Measurements from ENCODE around the gene PPAT. TPM values are rescaled to one million over a fixed set of nuclear protein-coding genes. Genes with fewer than 3 reads are reported as not detected.

The PPAT gene
- total RNA-seq, 2 experiments from 2014 or later = 20.8 to 22.4 TPM

GRCh38 chr4:56425518-56425917 is 9.9 kb downstream of the PPAT start:
- Mint-ChIP-seq H3K4me1 (peaks cover 13% of the 10 kb centered on the region), H3K9me3 (peaks cover 2% of the 10 kb centered on the region)
- POLR2A ChIA-PET = interaction anchor here (1.2 kb wide), 1 partner anchor 10 kb away, joined by 8 read pairs; the partner anchor contains the start of genes PAICS and PPAT

GRCh38 chr4:56424697-56425514 is 10.5 kb downstream of the PPAT start:
- peaks cover 15% of the 10 kb centered on the region for H3K4me1 Mint-ChIP-seq
- no peaks in the 10 kb centered on the region for H3K27me3 Mint-ChIP-seq
- DNase-seq (no peak), ATAC-seq (ENCODE audit: low read depth) (no peak)
- H3K9me3 Mint-ChIP-seq = peaks cover 2% of the 10 kb centered on the region
- POLR2A ChIA-PET = interaction anchor here (1.2 kb wide), 1 partner anchor 11 kb away, joined by 8 read pairs; the partner anchor contains the start of genes PAICS and PPAT
- no peak overlapping the region for H3K27ac Mint-ChIP-seq
- peaks cover 11% of the 10 kb centered on the region for H3K36me3 Mint-ChIP-seq
- H3K4me3 Mint-ChIP-seq = no peak overlapping the region

More at GRCh38 chr4:56425518-56425917, 9.9 kb downstream of the PPAT start:
- Mint-ChIP-seq H3K4me3 (no peak overlapping the region), H3K36me3 (peaks cover 11% of the 10 kb centered on the region), H3K27me3 (no peaks in the 10 kb centered on the region), H3K27ac (no peak overlapping the region)
- DNase-seq (no peak), ATAC-seq (ENCODE audit: low read depth) (no peak)

- Mint-ChIP-seq H3K4me1 (peaks cover 14% of the 10 kb centered on the region), H3K4me3 (no peak overlapping the region), H3K27ac (no peak overlapping the region), H3K36me3 (peaks cover 11% of the 10 kb centered on the region), H3K9me3 (peaks cover 2% of the 10 kb centered on the region), H3K27me3 (no peaks in the 10 kb centered on the region)
- no peak for DNase-seq
- ATAC-seq (ENCODE audit: low read depth) = no peak
- POLR2A ChIA-PET = no interaction called here
Measured at GRCh38 chr4:56424176-56424575, 11.2 kb downstream of the PPAT start.

- Mint-ChIP-seq H3K4me3 (no peak overlapping the region), H3K9me3 (no peaks in the 10 kb centered on the region), H3K4me1 (peaks cover 14% of the 10 kb centered on the region), H3K27me3 (no peaks in the 10 kb centered on the region), H3K36me3 (peaks cover 2% of the 10 kb centered on the region), H3K27ac (no peak overlapping the region)
- DNase-seq (no peak), ATAC-seq (ENCODE audit: low read depth) (no peak)
- POLR2A ChIA-PET = no interaction called here
Measured at GRCh38 chr4:56417396-56417795, 18.0 kb downstream of the PPAT start.

GRCh38 chr4:56416349-56416748 is 19.1 kb downstream of the PPAT start:
- POLR2A ChIA-PET = no interaction called here
- H3K4me1 Mint-ChIP-seq = peaks cover 14% of the 10 kb centered on the region
- no peak overlapping the region for H3K4me3 Mint-ChIP-seq
- H3K27me3 Mint-ChIP-seq = no peaks in the 10 kb centered on the region
- no peaks in the 10 kb centered on the region for H3K9me3 Mint-ChIP-seq
- no peak overlapping the region for H3K27ac Mint-ChIP-seq
- peaks cover 2% of the 10 kb centered on the region for H3K36me3 Mint-ChIP-seq
- ATAC-seq (ENCODE audit: low read depth) = no peak
- DNase-seq = no peak

- no peak for ATAC-seq (ENCODE audit: low read depth)
- Mint-ChIP-seq H3K4me1 (peaks cover 12% of the 10 kb centered on the region), H3K27ac (no peak overlapping the region), H3K9me3 (no peaks in the 10 kb centered on the region), H3K4me3 (no peak overlapping the region), H3K36me3 (peaks cover 2% of the 10 kb centered on the region), H3K27me3 (no peaks in the 10 kb centered on the region)
- no peak for DNase-seq
- POLR2A ChIA-PET = no interaction called here
Measured at GRCh38 chr4:56414135-56414670, 21.2 kb downstream of the PPAT start.

GRCh38 chr4:56410247-56411062 is 25.0 kb downstream of the PPAT start:
- POLR2A ChIA-PET = no interaction called here

GRCh38 chr4:56409511-56410090 is 25.8 kb downstream of the PPAT start:
- ATAC-seq (ENCODE audit: low read depth) = no peak
- peaks cover 10% of the 10 kb centered on the region for H3K36me3 Mint-ChIP-seq
- no peak for DNase-seq
- no peak overlapping the region for H3K27ac Mint-ChIP-seq
- POLR2A ChIA-PET = no interaction called here
- H3K27me3 Mint-ChIP-seq = no peaks in the 10 kb centered on the region
- H3K4me3 Mint-ChIP-seq = no peak overlapping the region
- H3K9me3 Mint-ChIP-seq = no peaks in the 10 kb centered on the region
- H3K4me1 Mint-ChIP-seq = peaks cover 9% of the 10 kb centered on the region

More at GRCh38 chr4:56410247-56411062, 25.0 kb downstream of the PPAT start:
- ATAC-seq (ENCODE audit: low read depth) (no peak), DNase-seq (no peak)
- H3K27me3 Mint-ChIP-seq = no peaks in the 10 kb centered on the region
- H3K4me1 Mint-ChIP-seq = peaks cover 9% of the 10 kb centered on the region
- no peaks in the 10 kb centered on the region for H3K9me3 Mint-ChIP-seq
- peaks cover 10% of the 10 kb centered on the region for H3K36me3 Mint-ChIP-seq
- H3K4me3 Mint-ChIP-seq = no peak overlapping the region
- H3K27ac Mint-ChIP-seq = no peak overlapping the region

- Mint-ChIP-seq H3K4me1 (peaks cover 8% of the 10 kb centered on the region), H3K27me3 (no peaks in the 10 kb centered on the region), H3K36me3 (peaks cover 10% of the 10 kb centered on the region), H3K4me3 (no peak overlapping the region), H3K9me3 (no peaks in the 10 kb centered on the region), H3K27ac (no peak overlapping the region)
- ATAC-seq (ENCODE audit: low read depth) (no peak), DNase-seq (no peak)
- POLR2A ChIA-PET = interaction anchor here (0.9 kb wide), 1 partner anchor 22 kb away, joined by 3 read pairs; the partner anchor contains the start of gene AASDH
Measured at GRCh38 chr4:56408978-56409377, 26.4 kb downstream of the PPAT start.

GRCh38 chr4:56406151-56406550 is 29.3 kb downstream of the PPAT start:
- Mint-ChIP-seq H3K4me3 (no peak overlapping the region), H3K36me3 (peaks cover 8% of the 10 kb centered on the region), H3K27me3 (no peaks in the 10 kb centered on the region), H3K9me3 (no peaks in the 10 kb centered on the region), H3K27ac (no peak overlapping the region), H3K4me1 (peaks cover 6% of the 10 kb centered on the region)
- DNase-seq (no peak), ATAC-seq (ENCODE audit: low read depth) (no peak)
- POLR2A ChIA-PET = no interaction called here

GRCh38 chr4:56405016-56405415 is 30.4 kb downstream of the PPAT start:
- no peaks in the 10 kb centered on the region for H3K27me3 Mint-ChIP-seq
- DNase-seq (no peak), ATAC-seq (ENCODE audit: low read depth) (no peak)
- no peaks in the 10 kb centered on the region for H3K9me3 Mint-ChIP-seq
- H3K4me1 Mint-ChIP-seq = peaks cover 6% of the 10 kb centered on the region
- no peak overlapping the region for H3K4me3 Mint-ChIP-seq
- H3K27ac Mint-ChIP-seq = no peak overlapping the region
- POLR2A ChIA-PET = interaction anchor here (1.0 kb wide), 1 partner anchor 503 kb away, joined by 3 read pairs; the partner anchor contains the start of gene REST
- H3K36me3 Mint-ChIP-seq = peaks cover 9% of the 10 kb centered on the region

- POLR2A ChIA-PET = no interaction called here
- no peak for ATAC-seq (ENCODE audit: low read depth)
- DNase-seq = no peak
- Mint-ChIP-seq H3K4me1 (no peaks in the 10 kb centered on the region), H3K9me3 (no peaks in the 10 kb centered on the region), H3K27ac (no peak overlapping the region), H3K36me3 (peaks cover 5% of the 10 kb centered on the region), H3K27me3 (no peaks in the 10 kb centered on the region), H3K4me3 (no peak overlapping the region)
Measured at GRCh38 chr4:56400560-56400959, 34.9 kb downstream of the PPAT start.

- no peak overlapping the region for H3K4me3 Mint-ChIP-seq
- no peak overlapping the region for H3K27ac Mint-ChIP-seq
- no peaks in the 10 kb centered on the region for H3K27me3 Mint-ChIP-seq
Measured at GRCh38 chr4:56391270-56391669, 44.1 kb downstream of the PPAT start.

More at GRCh38 chr4:56391270-56391669, 44.1 kb downstream of the PPAT start:
- Mint-ChIP-seq H3K4me1 (peaks cover 21% of the 10 kb centered on the region), H3K9me3 (no peaks in the 10 kb centered on the region), H3K36me3 (peaks cover 5% of the 10 kb centered on the region)
- ATAC-seq (ENCODE audit: low read depth) = no peak
- POLR2A ChIA-PET = no interaction called here
- no peak for DNase-seq
